ENCODE data around the gene GPX4.
"Not testable (repeated sequence)": the region's sequence is repeated elsewhere in the genome, so short reads cannot be mapped to it uniquely, and the experiment has no call there.

Gene GPX4

GRCh38 chr19:1105008-1105872 lies 1.4 kb downstream of the GPX4 start:
- DNase-seq: peak; percentile 79

- no peak for DNase-seq
Observed at GRCh38 chr19:1105873-1106840, 2.4 kb downstream of the GPX4 start.

- no peak for DNase-seq
Observed at GRCh38 chr19:1106841-1107660, 3.3 kb downstream of the GPX4 start.

- DNase-seq: no peak
Observed at GRCh38 chr19:1107661-1108261, 4.0 kb downstream of the GPX4 start.

- no peak for DNase-seq
Observed at GRCh38 chr19:1108291-1109031, 4.7 kb downstream of the GPX4 start.

GRCh38 chr19:1109032-1109551 lies 5.3 kb downstream of the GPX4 start:
- DNase-seq: no peak

- no peak for DNase-seq
Observed at GRCh38 chr19:1109697-1110671, 6.2 kb downstream of the GPX4 start.

GRCh38 chr19:1110809-1111640 lies 7.2 kb downstream of the GPX4 start:
- peak; percentile 58 for DNase-seq

- DNase-seq: no peak
Observed at GRCh38 chr19:1111641-1112267, 8.0 kb downstream of the GPX4 start.

- DNase-seq: peak; percentile 54
Observed at GRCh38 chr19:1112268-1113029, 8.7 kb downstream of the GPX4 start.

GRCh38 chr19:1113030-1113985 lies 9.5 kb downstream of the GPX4 start:
- peak; percentile 96 for DNase-seq

GRCh38 chr19:1113986-1114483 lies 10.2 kb downstream of the GPX4 start:
- DNase-seq: no peak

- not testable (repeated sequence) for DNase-seq
Observed at GRCh38 chr19:1114728-1115127, 10.9 kb downstream of the GPX4 start.

- DNase-seq: no peak
Observed at GRCh38 chr19:1115646-1116420, 12.0 kb downstream of the GPX4 start.

Measured in eye (tissue), 1 donor.